ENCODE data around the gene MRPL12.

- TF ChIP-seq CTCF (tag by site-specific recombination; IDR thresholded peaks at IDR 0.05) = no peak
- TF ChIP-seq ZBTB1 (tag by site-specific recombination; IDR thresholded peaks at IDR 0.05) = no peak
Observed at GRCh38 chr17:81695211-81695610, 8.0 kb upstream of the MRPL12 start.

All from HEK293 (cell line).